Pancreas (tissue), 10 donors: ENCODE measurements around the gene ZNF554. TPM values are rescaled to one million over a fixed set of nuclear protein-coding genes. Genes with fewer than 3 reads are reported as not detected.
A peak's percentile ranks its signal among the peaks of the same experiment; 100 is the strongest.

Experiments used
- ATAC-seq, 4 donors: fragments of 200-7000 bp; cut with Tn5 transposase; one replicate each; pipeline versions ENCODE4 v1.8.0 to v1.9.1; 2020; ENCODE audit warnings: mild to moderate bottlenecking in 4 of 4, moderate library complexity in 4 of 4
- DNase-seq, 6 donors: peaks; one replicate each; pipeline ENCODE4 v3.0.0-alpha.2; 2020
- FAIRE-seq: peaks from 2 replicates; lab custom pipeline; 2012; peaks lifted over from hg19 to GRCh38; lab: Jason Lieb, UNC
- H3K27ac ChIP-seq, 4 donors: fragments of 200-600 bp; sonication (generic); 1 replicate in 3 of 4; 2 replicates in 1 of 4; pipeline versions ENCODE4 v1.5.0 to v1.8.0; 2020
- H3K27me3 ChIP-seq, 4 donors: fragments of 200-600 bp; one replicate each; pipeline ENCODE4 v1.8.0; 2021
- H3K36me3 ChIP-seq, 3 donors: fragments of 200-600 bp; sonication (generic) in 1 of 3; one replicate each; pipeline versions ENCODE4 v1.5.0 to v1.8.0; 2020 to 2021
- H3K4me1 ChIP-seq, 3 donors: fragments of 200-600 bp; one replicate each; pipeline ENCODE4 v1.8.0; 2021
- H3K4me3 ChIP-seq, 4 donors: fragments of 200-600 bp; sonication (generic) in 2 of 4; one replicate each; pipeline versions ENCODE4 v1.5.0 to v1.8.0; 2020 to 2021
- H3K9me3 ChIP-seq, 4 donors: fragments of 200-600 bp; one replicate each; pipeline ENCODE4 v1.8.0; 2021
- WGBS, 2 donors: extraction: QIAGEN DNeasy Blood & Tissue Kit; methylation state at CpG; one replicate each; pipeline ENCODE4 v1.1.7; 2013; 5-methylcytosine and 5-hydroxymethylcytosine counted together
- intact Hi-C, 3 donors: fragments of 100-400 bp; cut with DNase I; formaldehyde crosslinking; loops; one replicate each; pipeline versions ENCODE4 v1.11.1 to v1.14.2; 2022
- polyA plus RNA-seq, 2 donors: library from polyadenylated mRNA; stranded (reverse); fragments of 200-250 nt; gene quantifications; one replicate each; pipeline ENCODE4 v1.2.3, GENCODE V29; 2013
- total RNA-seq, 6 donors: library from RNA; stranded (reverse); fragmentation: NEBNext Ultra II Directional in 4 of 6; extraction: Animal tissue kit (Norgen Biotek cat#: 25700) in 4 of 6; gene quantifications; one replicate each; pipeline versions ENCODE4 v1.2.1 to v1.2.4, GENCODE V29; 2021 to 2023
- TF ChIP-seq, protein P1 (sequence below), 4 donors: fragments of 200-600 bp; sonication (generic) in 3 of 4; IDR thresholded peaks; one replicate each; pipeline versions ENCODE4 v1.5.0 to v1.8.0; 2021; ENCODE audit warnings: antibody characterized with exemption in 4 of 4
- donor health status: healthy with polysubstance abuse.
- donor health status: DM: no; HTN: no; CAD: no; lungs with moderate emphysema.
- donor health status: DM: no; HTN: no; CAD: no.
- donor health status: control.
- donor health status: control.
- donor health status: Bipolar disorder and iron deficiency.
- donor health status: DM: yes; HTN: yes; CAD: no.
- donor health status: DM: no; HTN: no; CAD: no.
- donor health status: DM: no; HTN: no; CAD: no.
- donor health status: DM: yes; HTN: yes; CAD: no.

The ZNF554 gene
- total and polyA plus RNA-seq, 8 donors: 2.6 to 5.2 (median 3.6) TPM

DNA sequence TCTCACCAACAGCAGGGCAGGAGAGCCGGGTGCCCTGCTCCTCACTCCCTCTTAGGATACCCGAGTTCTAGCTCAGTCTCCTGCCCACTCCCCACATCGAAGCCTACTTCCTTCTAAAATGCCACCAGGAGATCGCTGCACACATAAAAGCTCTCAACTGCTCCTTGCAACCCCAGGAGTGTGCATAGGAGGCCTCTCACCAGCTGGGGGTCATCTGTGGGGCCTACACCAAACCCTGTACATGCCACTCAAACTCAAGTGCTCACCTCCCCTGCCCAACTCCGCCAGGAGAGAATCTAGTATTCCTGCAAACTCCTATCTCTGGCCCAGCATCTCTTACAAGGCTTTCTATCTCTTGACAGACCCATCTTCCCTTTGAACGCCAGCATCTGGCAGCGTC lies 39.4 kb upstream of the ZNF554 start:
- 90 to 92% methylated on average over 7 of the region's 7 CpGs for WGBS, 2 donors
- FAIRE-seq: no peak

DNA sequence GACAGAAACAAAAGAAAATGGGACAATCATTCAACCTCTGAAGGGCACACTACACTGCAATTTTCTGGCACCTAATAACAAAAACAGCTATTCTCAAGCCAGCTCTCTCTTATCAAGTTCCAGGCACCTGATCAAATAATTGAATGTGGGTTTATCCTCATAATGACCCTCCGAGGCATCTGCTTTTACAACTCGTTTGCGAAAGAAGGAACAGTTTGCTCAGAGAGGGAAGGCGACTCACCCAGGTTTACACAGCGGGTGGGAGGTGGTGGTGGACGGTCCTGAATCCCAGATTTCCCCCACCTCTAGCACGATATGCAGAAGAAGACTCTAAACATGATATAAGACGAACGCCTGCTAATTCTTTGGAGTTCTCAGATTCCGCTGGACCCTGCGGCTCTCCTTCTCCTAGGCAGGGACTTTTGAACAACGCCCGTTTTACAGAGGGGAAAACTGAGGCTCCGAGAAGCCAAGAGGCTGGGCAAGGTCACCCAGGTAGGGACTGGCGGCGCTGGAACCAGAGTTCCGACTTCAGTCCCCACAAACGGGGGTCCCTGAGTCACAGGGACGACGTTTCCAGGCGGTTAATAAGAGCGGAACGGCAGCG lies 37.2 kb upstream of the ZNF554 start:
- Histone ChIP-seq H3K9me3 (no peaks in the 10 kb centered on the region), H3K27me3 (no peaks in the 10 kb centered on the region), H3K4me3 (peak overlapping the region; percentile 73 to 100 (median 94)), H3K36me3 (no peaks in the 10 kb centered on the region), H3K27ac (peak overlapping the region; percentile 73 to 87 (median 79)), H3K4me1 (peaks cover 5 to 27% (median 21%) of the 10 kb centered on the region in 3 donors)
- WGBS, 2 donors: 0% methylated on average over 24 of the region's 24 CpGs
- FAIRE-seq: no peak
- intact Hi-C loops: no loop called here
- TF ChIP-seq, protein P1, sequence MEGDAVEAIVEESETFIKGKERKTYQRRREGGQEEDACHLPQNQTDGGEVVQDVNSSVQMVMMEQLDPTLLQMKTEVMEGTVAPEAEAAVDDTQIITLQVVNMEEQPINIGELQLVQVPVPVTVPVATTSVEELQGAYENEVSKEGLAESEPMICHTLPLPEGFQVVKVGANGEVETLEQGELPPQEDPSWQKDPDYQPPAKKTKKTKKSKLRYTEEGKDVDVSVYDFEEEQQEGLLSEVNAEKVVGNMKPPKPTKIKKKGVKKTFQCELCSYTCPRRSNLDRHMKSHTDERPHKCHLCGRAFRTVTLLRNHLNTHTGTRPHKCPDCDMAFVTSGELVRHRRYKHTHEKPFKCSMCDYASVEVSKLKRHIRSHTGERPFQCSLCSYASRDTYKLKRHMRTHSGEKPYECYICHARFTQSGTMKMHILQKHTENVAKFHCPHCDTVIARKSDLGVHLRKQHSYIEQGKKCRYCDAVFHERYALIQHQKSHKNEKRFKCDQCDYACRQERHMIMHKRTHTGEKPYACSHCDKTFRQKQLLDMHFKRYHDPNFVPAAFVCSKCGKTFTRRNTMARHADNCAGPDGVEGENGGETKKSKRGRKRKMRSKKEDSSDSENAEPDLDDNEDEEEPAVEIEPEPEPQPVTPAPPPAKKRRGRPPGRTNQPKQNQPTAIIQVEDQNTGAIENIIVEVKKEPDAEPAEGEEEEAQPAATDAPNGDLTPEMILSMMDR (IDR thresholded peaks at IDR 0.05): no peak
- DNase-seq: no peak
- ATAC-seq: peak in 1 of 4 donors; percentile 0

More for the DNA sequence above, 39.4 kb upstream of the ZNF554 start:
- Histone ChIP-seq H3K27ac (no peak overlapping the region), H3K4me1 (peaks cover 0 to 23% (median 21%) of the 10 kb centered on the region in 3 donors), H3K9me3 (no peaks in the 10 kb centered on the region), H3K36me3 (no peaks in the 10 kb centered on the region), H3K27me3 (no peaks in the 10 kb centered on the region), H3K4me3 (no peak overlapping the region)
- no peak for ATAC-seq
- DNase-seq: no peak
- TF ChIP-seq, protein P1 (IDR thresholded peaks at IDR 0.05): no peak
- intact Hi-C loops: no loop called here

DNA sequence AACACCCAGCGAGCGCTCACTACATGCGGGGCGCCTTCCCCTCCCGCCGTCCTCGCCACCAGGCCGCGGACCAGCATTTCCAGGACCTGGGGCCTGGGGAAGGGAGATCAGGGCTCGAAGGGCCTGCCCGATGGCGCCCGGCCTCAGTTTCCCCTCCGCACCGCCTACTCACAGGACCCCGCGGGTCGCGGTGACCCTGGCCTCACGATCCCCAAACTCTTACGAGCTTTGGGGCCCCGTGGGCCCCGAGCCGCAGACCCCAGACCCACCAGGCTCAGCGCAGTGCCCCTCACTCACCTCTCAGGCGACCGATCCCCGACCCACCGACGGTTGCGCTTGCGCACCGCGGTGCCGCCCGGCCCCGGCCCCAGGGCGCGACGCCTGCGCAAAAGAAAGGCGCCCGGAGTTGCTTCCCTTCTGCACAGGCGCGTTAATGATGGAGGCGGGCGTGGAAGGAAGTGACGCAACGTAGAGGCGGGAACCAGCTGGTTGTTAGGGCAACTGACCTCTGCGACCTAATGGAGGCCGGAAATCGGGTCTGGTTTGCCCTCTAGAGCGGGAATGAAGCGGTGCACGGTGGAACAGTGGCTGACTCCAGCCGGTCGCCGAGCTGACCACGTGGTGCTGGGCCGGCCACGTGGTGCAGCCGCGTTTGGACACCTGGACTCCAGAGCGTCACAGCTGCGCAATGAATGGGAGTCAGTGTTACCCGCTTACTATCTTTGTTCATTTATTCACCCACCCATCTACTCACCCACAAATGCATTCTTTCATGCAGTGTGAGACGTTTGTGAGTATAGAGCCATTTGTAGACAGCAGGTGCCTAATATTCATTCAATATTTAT lies 36.5 kb upstream of the ZNF554 start, which contains the start of gene SGTA:
Gene SGTA (minus strand): TSS at position 338 of the 845 bp plus-strand sequence. CDS start 14,205 bp downstream, outside the sequence.
- 0% methylated on average over 62 to 68 of the region's 68 CpGs for WGBS, 2 donors
- Histone ChIP-seq H3K4me1 (peaks cover 5 to 27% (median 21%) of the 10 kb centered on the region in 3 donors), H3K27ac (peak within 1 kb of the TSS; percentile 73 to 87 (median 79)), H3K4me3 (peak within 1 kb of the TSS; percentile 73 to 100 (median 94)), H3K27me3 (no peaks in the 10 kb centered on the region), H3K9me3 (no peaks in the 10 kb centered on the region), H3K36me3 (no peaks in the 10 kb centered on the region)
- TF ChIP-seq, protein P1 (IDR thresholded peaks at IDR 0.05): peak in 3 of 4 donors; percentile 15 to 43 (median 23)
- FAIRE-seq (peak; percentile 91), DNase-seq (peak; percentile 92 to 99 (median 98)), ATAC-seq (peak; percentile 81 to 92 (median 86))
- intact Hi-C loops: no loop called here

DNA sequence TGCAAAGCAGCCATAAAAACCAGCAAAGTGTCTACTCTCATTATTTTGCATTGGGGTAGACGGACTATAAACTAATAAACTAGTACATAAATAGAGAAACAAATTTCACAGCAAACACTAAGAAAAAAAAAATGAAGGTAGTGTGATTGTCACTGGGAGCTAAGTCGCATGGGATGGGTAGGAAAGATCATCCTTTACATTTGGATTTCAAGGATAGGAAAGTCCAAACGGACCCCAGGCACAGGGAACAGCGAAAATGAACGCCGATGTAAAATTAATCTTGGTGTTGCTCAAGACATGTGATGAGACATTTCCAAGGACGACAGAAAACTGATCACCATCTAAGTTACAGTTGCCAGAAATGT lies 35.9 kb upstream of the ZNF554 start:
- no peak for FAIRE-seq
- no peaks in the 10 kb centered on the region for H3K27me3 ChIP-seq
- H3K4me1 ChIP-seq: peaks cover 5 to 27% (median 21%) of the 10 kb centered on the region in 3 donors
- H3K36me3 ChIP-seq: no peaks in the 10 kb centered on the region
- 55 to 71% methylated on average over 7 of the region's 7 CpGs for WGBS, 2 donors
- peak overlapping the region; percentile 47 to 75 (median 72) for H3K27ac ChIP-seq
- ATAC-seq: no peak
- DNase-seq: no peak
- TF ChIP-seq, protein P1 (IDR thresholded peaks at IDR 0.05): no peak
- intact Hi-C loops: no loop called here
- H3K9me3 ChIP-seq: no peaks in the 10 kb centered on the region
- H3K4me3 ChIP-seq: peak overlapping the region in 1 of 4 donors; percentile 89
